OCI-LY1 (cell line): ENCODE data around the gene WWOX.

Experiments
- H2AFZ ChIP-seq: fragments of 200-600 bp; sonication (generic), shearing (Covaris generic); 2 replicates; pipeline ENCODE4 v1.6.0; 2014; ENCODE audit warnings: antibody characterized with exemption, mild to moderate bottlenecking, low read length
- H3F3A ChIP-seq: fragments of 200-600 bp; sonication (generic), shearing (Covaris generic); 2 replicates; pipeline ENCODE4 v1.6.0; 2014; ENCODE audit warnings: mild to moderate bottlenecking, antibody characterized with exemption, low read length, moderate library complexity; ENCODE audit not compliant: insufficient read depth
- H3K27ac ChIP-seq: fragments of 200-600 bp; sonication (generic); 2 replicates; pipeline ENCODE4 v1.5.1; 2014; ENCODE audit warnings: low read length, mixed run types, mild to moderate bottlenecking, low read depth; ENCODE audit not compliant: poor library complexity, severe bottlenecking
- H3K27me3 ChIP-seq: fragments of 200-600 bp; sonication (generic); 2 replicates; pipeline ENCODE4 v1.6.0; 2014; ENCODE audit warnings: antibody characterized with exemption, mild to moderate bottlenecking, low read length, moderate library complexity; ENCODE audit not compliant: insufficient read depth
- H3K36me3 ChIP-seq: fragments of 200-600 bp; sonication (generic); 2 replicates; pipeline ENCODE4 v1.6.1; 2014; ENCODE audit warnings: mild to moderate bottlenecking, antibody characterized with exemption, low read length, moderate library complexity, mixed read lengths; ENCODE audit not compliant: insufficient read depth
- H3K4me1 ChIP-seq: fragments of 200-600 bp; sonication (generic); 2 replicates; pipeline ENCODE4 v1.5.1; 2014; ENCODE audit warnings: mild to moderate bottlenecking, low read length, moderate library complexity; ENCODE audit not compliant: insufficient read depth, severe bottlenecking
- H3K4me2 ChIP-seq: fragments of 200-600 bp; sonication (generic), shearing (Covaris generic); 2 replicates; pipeline ENCODE4 v1.6.1; 2014; ENCODE audit warnings: low read length
- H3K4me3 ChIP-seq: fragments of 200-600 bp; sonication (generic); 2 replicates; pipeline ENCODE4 v1.5.1; 2014; ENCODE audit warnings: low read length, low read depth, mild to moderate bottlenecking, mixed read lengths; ENCODE audit not compliant: poor library complexity, severe bottlenecking
- H3K79me2 ChIP-seq: fragments of 200-600 bp; shearing (Covaris generic); 2 replicates; pipeline ENCODE4 v1.6.1; 2016; ENCODE audit warnings: mixed run types, low read length, mixed read lengths; ENCODE audit not compliant: insufficient read depth
- H3K9ac ChIP-seq: fragments of 200-600 bp; sonication (generic), shearing (Covaris generic); 2 replicates; pipeline ENCODE4 v1.6.1; 2014; ENCODE audit warnings: mild to moderate bottlenecking, low read length, mixed read lengths
- H3K9me2 ChIP-seq: fragments of 200-600 bp; sonication (generic), shearing (Covaris generic); 2 replicates; pipeline ENCODE4 v1.6.1; 2014; ENCODE audit warnings: low read depth, mild to moderate bottlenecking, low read length, mixed read lengths
- H3K9me3 ChIP-seq: fragments of 200-600 bp; shearing (Covaris generic); 2 replicates; pipeline ENCODE4 v1.6.1; 2014; ENCODE audit warnings: low read length, mixed read lengths
- H4K20me1 ChIP-seq: fragments of 200-600 bp; sonication (generic), shearing (Covaris generic); 2 replicates; pipeline ENCODE4 v1.6.0; 2016; ENCODE audit warnings: mild to moderate bottlenecking, low read length; ENCODE audit not compliant: insufficient read depth
- EZH2 ChIP-seq: fragments of 200-600 bp; sonication (generic), shearing (Covaris generic); IDR thresholded peaks from 2 replicates; pipeline ENCODE4 v1.8.0; 2017; ENCODE audit warnings: borderline replicate concordance, mixed run types, mild to moderate bottlenecking, antibody characterized with exemption, low read length, moderate library complexity, mixed read lengths
- TF ChIP-seq, protein P1 (sequence below): fragments of 200-600 bp; sonication (generic), shearing (Covaris generic); IDR thresholded peaks from 2 replicates; pipeline ENCODE4 v1.5.1; 2017; ENCODE audit warnings: mild to moderate bottlenecking, antibody characterized with exemption, low read length, moderate library complexity, mixed read lengths

WWOX gene

GRCh38 chr16:78770353-78771091 lies 671.1 kb downstream of the WWOX start:
- no peaks in the 10 kb centered on the region for H3K9me2 ChIP-seq
- no peak for TF ChIP-seq EZH2
- TF ChIP-seq, protein P1, sequence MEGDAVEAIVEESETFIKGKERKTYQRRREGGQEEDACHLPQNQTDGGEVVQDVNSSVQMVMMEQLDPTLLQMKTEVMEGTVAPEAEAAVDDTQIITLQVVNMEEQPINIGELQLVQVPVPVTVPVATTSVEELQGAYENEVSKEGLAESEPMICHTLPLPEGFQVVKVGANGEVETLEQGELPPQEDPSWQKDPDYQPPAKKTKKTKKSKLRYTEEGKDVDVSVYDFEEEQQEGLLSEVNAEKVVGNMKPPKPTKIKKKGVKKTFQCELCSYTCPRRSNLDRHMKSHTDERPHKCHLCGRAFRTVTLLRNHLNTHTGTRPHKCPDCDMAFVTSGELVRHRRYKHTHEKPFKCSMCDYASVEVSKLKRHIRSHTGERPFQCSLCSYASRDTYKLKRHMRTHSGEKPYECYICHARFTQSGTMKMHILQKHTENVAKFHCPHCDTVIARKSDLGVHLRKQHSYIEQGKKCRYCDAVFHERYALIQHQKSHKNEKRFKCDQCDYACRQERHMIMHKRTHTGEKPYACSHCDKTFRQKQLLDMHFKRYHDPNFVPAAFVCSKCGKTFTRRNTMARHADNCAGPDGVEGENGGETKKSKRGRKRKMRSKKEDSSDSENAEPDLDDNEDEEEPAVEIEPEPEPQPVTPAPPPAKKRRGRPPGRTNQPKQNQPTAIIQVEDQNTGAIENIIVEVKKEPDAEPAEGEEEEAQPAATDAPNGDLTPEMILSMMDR: peak; percentile 69
- no peak overlapping the region for H3K27ac ChIP-seq
- no peaks in the 10 kb centered on the region for H4K20me1 ChIP-seq
- no peak overlapping the region for H2AFZ ChIP-seq
- no peaks in the 10 kb centered on the region for H3F3A ChIP-seq
- no peak overlapping the region for H3K4me2 ChIP-seq
- no peaks in the 10 kb centered on the region for H3K36me3 ChIP-seq
- H3K9ac ChIP-seq: no peak overlapping the region
- no peaks in the 10 kb centered on the region for H3K9me3 ChIP-seq
- H3K27me3 ChIP-seq: no peaks in the 10 kb centered on the region
- no peaks in the 10 kb centered on the region for H3K79me2 ChIP-seq
- no peaks in the 10 kb centered on the region for H3K4me1 ChIP-seq
- H3K4me3 ChIP-seq: no peak overlapping the region

DNA sequence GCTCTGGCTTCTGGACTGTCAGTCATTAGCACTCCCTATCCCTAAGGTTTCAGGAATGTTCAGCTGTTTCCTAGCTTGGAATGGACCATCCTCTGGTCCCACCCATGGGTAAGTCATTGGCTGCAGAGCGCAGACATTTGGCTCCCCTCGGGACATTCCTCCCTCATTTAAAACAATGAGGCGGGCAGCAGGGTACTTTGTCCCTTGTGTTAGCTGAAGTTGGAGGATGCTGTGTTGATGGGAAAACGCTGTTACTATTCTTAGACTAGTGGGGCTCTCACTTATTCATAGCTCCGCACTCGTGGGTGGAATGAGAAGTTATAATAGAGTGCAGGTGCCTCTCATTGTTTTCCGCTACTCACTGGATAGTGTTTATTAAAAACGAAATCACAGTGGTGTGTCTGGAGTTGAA lies 673.8 kb downstream of the WWOX start:
- Histone ChIP-seq H3F3A (no peaks in the 10 kb centered on the region), H3K36me3 (no peaks in the 10 kb centered on the region), H2AFZ (no peak overlapping the region), H3K27me3 (no peaks in the 10 kb centered on the region), H3K9ac (no peak overlapping the region), H3K9me2 (no peaks in the 10 kb centered on the region), H3K4me1 (no peaks in the 10 kb centered on the region), H3K4me2 (no peak overlapping the region), H3K27ac (no peak overlapping the region), H3K4me3 (no peak overlapping the region), H4K20me1 (no peaks in the 10 kb centered on the region), H3K9me3 (no peaks in the 10 kb centered on the region), H3K79me2 (no peaks in the 10 kb centered on the region)
- TF ChIP-seq, protein P1: no peak
- TF ChIP-seq EZH2: no peak

DNA sequence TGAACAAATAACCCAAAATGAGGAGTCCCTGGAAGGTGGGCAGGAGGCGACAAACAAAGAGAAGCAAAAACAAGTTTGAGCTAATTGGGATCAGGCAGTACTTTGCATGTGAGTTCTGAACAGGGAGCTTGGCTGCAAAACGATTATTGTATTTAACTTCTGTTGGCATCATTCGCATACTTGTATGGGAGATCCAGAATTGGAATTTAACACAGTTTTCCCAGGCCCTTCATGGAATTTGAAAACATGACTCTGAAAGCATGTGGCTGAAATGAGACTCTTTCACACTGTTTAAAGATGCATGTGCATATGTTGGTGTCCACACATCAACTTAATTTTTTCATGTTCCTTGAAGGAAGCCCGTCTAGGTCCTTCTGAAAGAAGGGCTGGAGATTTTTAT lies 674.3 kb downstream of the WWOX start:
- H3K4me3 ChIP-seq: no peak overlapping the region
- no peak for TF ChIP-seq EZH2
- TF ChIP-seq, protein P1: no peak
- no peak overlapping the region for H3K9ac ChIP-seq
- H2AFZ ChIP-seq: no peak overlapping the region
- H3F3A ChIP-seq: no peaks in the 10 kb centered on the region
- H3K4me1 ChIP-seq: no peaks in the 10 kb centered on the region
- H3K27ac ChIP-seq: no peak overlapping the region
- no peaks in the 10 kb centered on the region for H3K79me2 ChIP-seq
- H3K27me3 ChIP-seq: no peaks in the 10 kb centered on the region
- no peaks in the 10 kb centered on the region for H3K9me3 ChIP-seq
- H3K36me3 ChIP-seq: no peaks in the 10 kb centered on the region
- no peaks in the 10 kb centered on the region for H3K9me2 ChIP-seq
- H4K20me1 ChIP-seq: no peaks in the 10 kb centered on the region
- H3K4me2 ChIP-seq: no peak overlapping the region
